Stomach (tissue), 4 donors: ENCODE data around the gene RNF44.

Experiments
- CTCF ChIP-seq, 7 experiments: fragments of 450-650 bp in 4 of 7; fragments of 200-600 bp in 3 of 7; sonication (generic) in 3 of 7; IDR thresholded peaks; one replicate each; pipeline ENCODE4 v1.5.1; 2016 to 2019; ENCODE audit warnings: antibody characterized with exemption in 7 of 7, control low read depth in 2 of 7, mild to moderate bottlenecking in 1 of 7
- POLR2AphosphoS5 ChIP-seq, 3 donors: sonication (generic); formaldehyde crosslinking; IDR thresholded peaks; one replicate each; pipeline ENCODE4 v1.6.1; 2016; ENCODE audit warnings: antibody characterized with exemption in 3 of 3

GRCh38 chr5:176552332-176552869 lies 15.2 kb upstream of the RNF44 start:
- TF ChIP-seq CTCF (IDR thresholded peaks at IDR 0.05) = no peak
- TF ChIP-seq POLR2AphosphoS5 (IDR thresholded peaks at IDR 0.05) = no peak
